GM18505 (cell line): Measurements from ENCODE around the gene SEPHS1.

Source experiments
- ATAC-seq: cut with Tn5 transposase; IDR thresholded peaks from one replicate; pipeline ENCODE4 v1.9.1; 2021; ENCODE audit not compliant: unreplicated experiment
- POLR2A ChIP-seq: IDR thresholded peaks from 4 replicates; pipeline ENCODE4 v1.6.1; 2011; ENCODE audit warnings: borderline replicate concordance; ENCODE audit not compliant: insufficient read depth, insufficient read length; ENCODE audit errors: extremely low read depth

SEPHS1 gene

GRCh38 chr10:13268310-13268709 lies 79.8 kb downstream of the SEPHS1 start:
- no peak for TF ChIP-seq POLR2A

More at GRCh38 chr10:13268310-13268709, 79.8 kb downstream of the SEPHS1 start:
- no peak for ATAC-seq
